GM18868 (cell line): Measurements from ENCODE around the gene CFAP70.

Experiments used
- ATAC-seq: cut with Tn5 transposase; IDR thresholded peaks from one replicate; pipeline ENCODE4 v1.9.1; 2021; ENCODE audit warnings: mild to moderate bottlenecking, moderate library complexity; ENCODE audit not compliant: unreplicated experiment

Gene CFAP70

GRCh38 chr10:73218431-73219191 is 140.1 kb downstream of the CFAP70 start:
- ATAC-seq = no peak

GRCh38 chr10:73217628-73218027 is 141.0 kb downstream of the CFAP70 start:
- no peak for ATAC-seq

- no peak for ATAC-seq
These were observed 142.9 kb downstream of the CFAP70 start for GRCh38 chr10:73215749-73216148.

- no peak for ATAC-seq
These were observed 147.4 kb downstream of the CFAP70 start for GRCh38 chr10:73211106-73211811.

- ATAC-seq = no peak
These were observed 148.1 kb downstream of the CFAP70 start for GRCh38 chr10:73210395-73211105.

GRCh38 chr10:73209705-73210104 is 149.0 kb downstream of the CFAP70 start:
- no peak for ATAC-seq

GRCh38 chr10:73207883-73208282 is 150.8 kb downstream of the CFAP70 start:
- no peak for ATAC-seq

GRCh38 chr10:73206385-73206784 is 152.3 kb downstream of the CFAP70 start:
- ATAC-seq = no peak

- ATAC-seq = no peak
These were observed 152.8 kb downstream of the CFAP70 start for GRCh38 chr10:73205890-73206289.

- ATAC-seq = no peak
These were observed 153.6 kb downstream of the CFAP70 start for GRCh38 chr10:73205081-73205480.
